ENCODE measurements around the gene HSF2BP.
"Not testable (repeated sequence)": the region's sequence is repeated elsewhere in the genome, so short reads cannot be mapped to it uniquely, and the experiment has no call there.

HSF2BP gene

GRCh38 chr21:43616861-43617260, 42.4 kb downstream of the HSF2BP start:
- not testable (repeated sequence) for DNase-seq

GRCh38 chr21:43614839-43615238, 44.4 kb downstream of the HSF2BP start:
- DNase-seq: no peak

GRCh38 chr21:43613755-43614638, 45.3 kb downstream of the HSF2BP start:
- DNase-seq: no peak

- peak; percentile 87 for DNase-seq
Measured at GRCh38 chr21:43611598-43612369, 47.5 kb downstream of the HSF2BP start.

- no peak for DNase-seq
Measured at GRCh38 chr21:43609501-43610340, 49.6 kb downstream of the HSF2BP start.

- no peak for DNase-seq
Measured at GRCh38 chr21:43608664-43609063, 50.6 kb downstream of the HSF2BP start.

GRCh38 chr21:43608225-43608624, 51.1 kb downstream of the HSF2BP start:
- no peak for DNase-seq

- no peak for DNase-seq
Measured at GRCh38 chr21:43605320-43606215, 53.7 kb downstream of the HSF2BP start.

GRCh38 chr21:43604505-43605204, 54.6 kb downstream of the HSF2BP start:
- DNase-seq: no peak

- DNase-seq: peak; percentile 55
Measured at GRCh38 chr21:43603641-43604504, 55.4 kb downstream of the HSF2BP start.

- DNase-seq: no peak
Measured at GRCh38 chr21:43603233-43603626, 56.1 kb downstream of the HSF2BP start.

- no peak for DNase-seq
Measured at GRCh38 chr21:43602266-43603232, 56.7 kb downstream of the HSF2BP start.

- peak; percentile 74 for DNase-seq
Measured at GRCh38 chr21:43600642-43601402, 58.5 kb downstream of the HSF2BP start.

GRCh38 chr21:43599728-43600127, 59.6 kb downstream of the HSF2BP start:
- DNase-seq: no peak

- DNase-seq: no peak
Measured at GRCh38 chr21:43598416-43599120, 60.7 kb downstream of the HSF2BP start.

- no peak for DNase-seq
Measured at GRCh38 chr21:43597540-43598250, 61.6 kb downstream of the HSF2BP start.

- peak; percentile 97 for DNase-seq
Measured at GRCh38 chr21:43597052-43597451, 62.2 kb downstream of the HSF2BP start.

Data from islet precursor cell (in vitro differentiated cells).